DMS79 (cell line): ENCODE results near the gene BCO1.

Experiments
- DNase-seq: peaks from one replicate; lab custom pipeline; 2025; lab: John Stamatoyannopoulos, UW

The BCO1 gene

DNA sequence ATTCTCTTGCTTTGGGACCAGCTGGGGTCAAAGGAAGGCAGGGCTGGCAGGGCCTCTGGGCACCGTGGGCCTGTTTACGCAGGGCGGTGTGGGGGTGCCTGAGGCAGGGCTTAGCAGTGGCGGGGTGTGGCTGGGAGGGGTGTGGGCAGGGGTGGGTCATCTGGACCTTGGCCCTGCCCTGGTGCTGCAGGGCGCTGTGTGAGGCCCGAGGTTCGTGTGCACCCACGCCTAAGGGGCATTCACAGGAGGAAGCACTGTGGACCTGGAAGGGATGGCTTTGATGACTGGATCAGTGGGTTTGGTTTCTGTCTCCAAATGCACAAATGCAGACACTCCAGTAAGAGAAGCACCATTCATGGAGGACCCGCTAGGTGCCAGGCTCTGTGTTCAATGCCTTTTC, 37.3 kb downstream of the BCO1 start:
- no peak for DNase-seq

DNA sequence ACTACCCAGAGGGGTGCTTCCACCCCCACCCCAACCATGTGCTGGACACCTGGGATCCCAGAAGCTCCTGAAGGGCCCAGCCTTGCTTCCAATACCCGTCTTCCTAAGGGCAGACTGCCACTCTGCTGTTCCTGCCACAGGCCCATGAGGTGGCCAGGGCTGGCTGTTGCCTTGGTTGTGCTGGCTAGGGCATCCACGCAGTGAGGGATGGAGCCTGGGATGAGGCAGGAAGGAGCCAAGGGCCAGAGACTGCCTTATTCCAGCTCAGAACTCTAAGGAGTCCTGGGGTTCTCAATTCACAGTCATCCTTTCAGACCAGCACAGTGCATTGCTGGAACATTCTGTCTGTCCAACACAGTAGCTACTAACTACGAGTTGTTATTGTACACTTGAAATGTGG, 37.8 kb downstream of the BCO1 start:
- no peak for DNase-seq

DNA sequence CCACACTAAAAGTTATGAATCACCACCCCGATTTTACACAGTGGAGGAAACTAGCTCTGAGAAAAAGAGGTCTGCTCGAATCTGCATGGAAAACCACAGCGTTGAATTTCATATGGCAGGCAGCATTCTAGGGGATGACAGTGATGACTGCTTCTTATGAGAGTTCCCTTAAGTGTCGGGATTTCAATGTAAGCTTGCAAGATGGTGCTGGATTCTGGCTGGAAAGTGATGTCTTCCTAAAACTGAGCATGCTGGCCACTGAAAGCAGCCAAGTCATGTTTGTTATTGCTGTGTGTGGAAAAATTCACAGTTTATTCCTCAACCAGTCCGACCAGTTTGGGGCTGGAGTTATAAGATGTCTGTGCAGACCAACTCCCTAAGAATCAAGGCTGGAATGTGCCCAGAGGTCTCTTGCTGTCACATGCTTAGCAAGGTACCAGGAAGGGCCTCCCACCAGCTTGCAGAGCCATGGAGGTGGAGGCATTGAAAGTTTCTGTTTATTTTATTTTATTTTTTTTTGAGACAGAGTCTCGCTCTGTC, 39.1 kb downstream of the BCO1 start:
- DNase-seq = no peak

DNA sequence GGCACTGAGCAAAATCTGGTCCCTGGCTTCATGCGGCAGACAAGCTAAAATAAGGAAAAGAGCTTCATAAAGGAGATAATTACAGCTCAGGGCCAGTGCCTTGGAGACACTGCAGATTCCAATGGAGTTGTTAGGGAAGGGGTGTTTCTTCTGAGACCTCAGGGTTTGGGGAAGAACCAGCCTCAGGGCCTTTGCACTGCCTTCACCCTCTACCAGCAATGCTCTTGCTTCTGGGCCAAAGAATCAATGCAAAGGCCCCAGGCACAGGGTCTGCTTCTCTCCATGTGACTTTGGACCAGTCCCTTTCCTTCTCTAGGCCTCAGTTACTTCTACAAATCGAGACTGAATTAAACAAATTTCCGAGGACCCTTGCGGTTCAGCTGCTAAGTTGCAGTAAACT, 40.0 kb downstream of the BCO1 start:
- DNase-seq = no peak

DNA sequence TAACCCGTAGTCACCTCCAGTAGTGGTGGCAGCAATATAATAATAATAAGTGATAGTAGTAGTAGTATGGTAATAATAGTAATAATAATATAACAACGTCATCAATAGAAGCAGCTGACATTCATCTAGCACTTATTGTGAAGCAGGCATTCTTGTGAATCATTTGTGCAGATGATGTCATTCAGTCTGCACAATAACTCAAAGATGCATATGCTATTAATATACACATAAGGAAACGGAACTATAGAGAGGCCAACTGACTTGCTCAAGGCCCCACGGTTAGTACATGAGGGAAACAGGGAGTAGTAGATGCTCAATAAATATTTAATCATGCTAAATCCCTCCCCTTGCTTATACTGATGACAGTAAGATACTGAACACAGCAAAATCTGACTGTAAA, 40.9 kb downstream of the BCO1 start:
- no peak for DNase-seq

GRCh38 chr16:81280393-81280792, 41.9 kb downstream of the BCO1 start:
- DNase-seq = no peak

DNA sequence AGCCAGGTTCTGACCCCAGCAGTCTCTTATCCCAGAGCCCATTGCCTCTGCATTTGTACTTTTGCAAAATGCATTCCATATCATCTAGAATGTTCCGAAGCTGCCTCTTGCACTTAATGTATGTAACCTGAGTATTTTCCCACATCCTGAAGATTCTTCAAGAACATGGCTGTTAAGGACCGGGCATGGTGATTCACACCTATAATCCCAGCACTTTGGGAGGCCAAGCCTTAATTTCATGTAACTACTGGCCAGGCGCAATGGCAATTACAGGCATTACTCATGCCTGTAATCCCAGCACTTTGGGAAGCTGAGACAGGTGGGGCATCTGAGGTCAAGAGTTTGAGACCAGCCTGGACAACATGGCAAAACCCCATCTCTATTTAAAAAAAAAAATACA, 44.6 kb downstream of the BCO1 start:
- no peak for DNase-seq

GRCh38 chr16:81284995-81285600, 46.6 kb downstream of the BCO1 start:
- DNase-seq = no peak

- no peak for DNase-seq
These were observed 47.7 kb downstream of the BCO1 start for GRCh38 chr16:81286190-81286589.

GRCh38 chr16:81291117-81291516, 52.6 kb downstream of the BCO1 start:
- DNase-seq = no peak

- no peak for DNase-seq
These were observed 54.4 kb downstream of the BCO1 start for GRCh38 chr16:81292936-81293335.

DNA sequence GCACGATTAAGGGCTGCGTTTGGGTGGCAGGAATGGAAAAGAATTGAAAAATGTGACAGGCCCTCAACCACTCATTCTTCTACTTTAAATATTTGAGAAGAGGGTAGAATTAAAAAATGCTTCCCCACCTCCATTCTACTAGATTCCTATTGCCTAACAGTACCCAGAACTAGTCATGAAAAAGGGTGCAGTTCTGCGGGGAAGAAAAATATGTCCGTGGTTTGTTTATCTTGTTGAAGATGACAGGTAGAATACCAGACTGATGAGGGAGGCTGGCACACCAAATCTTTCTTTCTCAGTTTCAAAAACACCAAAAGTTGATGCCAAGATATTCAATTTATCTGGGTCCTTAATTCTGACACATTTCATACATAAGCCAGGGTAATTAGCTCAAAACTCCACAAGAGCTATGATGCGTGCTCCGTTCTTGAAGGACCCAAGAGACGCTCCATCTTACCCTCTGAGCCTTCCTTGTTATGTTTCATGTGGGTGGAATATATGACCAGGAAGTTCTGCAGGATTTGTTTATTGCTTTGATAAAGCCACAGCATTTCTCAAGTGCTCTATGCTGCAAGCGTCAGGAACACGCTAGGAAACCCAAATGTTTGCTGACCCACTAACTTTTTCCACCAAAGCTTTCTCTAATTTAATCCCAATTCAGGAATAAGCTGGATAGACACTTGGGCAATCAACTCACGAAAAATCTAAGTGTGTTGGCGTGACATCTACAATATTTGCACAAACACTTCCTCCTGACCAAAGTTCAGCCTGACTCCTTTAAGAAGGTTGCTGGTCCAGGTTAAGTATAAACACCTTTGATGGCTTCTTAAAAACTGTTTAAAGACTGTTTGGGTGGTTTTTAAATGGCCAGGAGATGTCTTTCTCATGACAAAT, 55.7 kb downstream of the BCO1 start:
- DNase-seq = no peak

GRCh38 chr16:81296631-81297030, 58.1 kb downstream of the BCO1 start:
- no peak for DNase-seq

DNA sequence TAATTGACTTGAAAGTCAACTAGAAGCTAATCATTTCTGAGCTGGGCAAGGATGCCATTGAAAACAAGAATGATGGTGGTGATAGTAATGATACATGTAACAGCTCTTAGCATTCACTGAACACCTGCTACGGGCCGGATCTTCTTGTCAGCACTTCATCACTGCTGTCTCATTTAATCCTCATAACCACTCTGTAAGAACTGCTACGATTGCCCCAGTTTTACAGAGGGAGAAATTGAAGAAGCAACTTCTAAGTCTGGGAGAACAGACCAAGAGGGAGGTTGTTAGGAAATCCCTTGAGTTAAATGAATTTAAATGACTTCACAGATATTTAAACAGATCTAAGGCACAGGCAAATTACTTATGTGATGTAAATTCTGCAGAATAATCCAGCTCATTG, 69.3 kb downstream of the BCO1 start:
- DNase-seq = no peak

DNA sequence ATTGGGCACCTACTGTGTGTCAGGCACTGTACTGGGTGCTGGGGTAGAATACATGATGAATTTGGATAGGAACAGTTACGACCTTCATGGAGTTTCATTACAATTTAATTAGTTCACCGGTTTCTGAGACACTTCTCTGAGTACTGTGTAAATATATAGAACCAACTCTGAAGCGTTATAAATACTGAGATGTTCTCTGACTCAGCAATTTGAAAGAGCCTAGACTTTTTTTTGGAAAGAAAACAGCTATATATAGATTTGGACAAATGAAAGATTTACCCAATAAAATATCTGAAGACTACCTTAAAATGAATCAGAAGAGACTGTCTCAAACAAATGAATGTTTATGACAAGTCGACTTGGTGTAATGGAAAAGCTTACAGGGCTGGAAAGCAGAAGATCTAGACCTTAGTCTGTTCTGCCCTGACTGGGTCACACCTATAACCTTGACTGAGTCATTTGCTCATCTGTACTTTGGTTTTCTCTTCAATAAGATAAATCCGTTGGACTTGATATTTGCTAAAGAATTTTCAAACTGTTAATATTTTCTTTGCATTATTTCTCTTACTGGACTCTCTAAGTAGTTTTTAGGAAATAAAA, 71.7 kb downstream of the BCO1 start:
- DNase-seq = no peak

GRCh38 chr16:81311762-81312161, 73.3 kb downstream of the BCO1 start:
- DNase-seq = no peak

GRCh38 chr16:81313701-81314602, 75.5 kb downstream of the BCO1 start:
- no peak for DNase-seq

GRCh38 chr16:81314603-81315270, 76.2 kb downstream of the BCO1 start, which contains the start of gene GAN:
TSS of gene GAN (plus strand) at chr16:81314962. CDS start at chr16:81315114, 152 bp downstream.
- DNase-seq = peak; percentile 59

DNA sequence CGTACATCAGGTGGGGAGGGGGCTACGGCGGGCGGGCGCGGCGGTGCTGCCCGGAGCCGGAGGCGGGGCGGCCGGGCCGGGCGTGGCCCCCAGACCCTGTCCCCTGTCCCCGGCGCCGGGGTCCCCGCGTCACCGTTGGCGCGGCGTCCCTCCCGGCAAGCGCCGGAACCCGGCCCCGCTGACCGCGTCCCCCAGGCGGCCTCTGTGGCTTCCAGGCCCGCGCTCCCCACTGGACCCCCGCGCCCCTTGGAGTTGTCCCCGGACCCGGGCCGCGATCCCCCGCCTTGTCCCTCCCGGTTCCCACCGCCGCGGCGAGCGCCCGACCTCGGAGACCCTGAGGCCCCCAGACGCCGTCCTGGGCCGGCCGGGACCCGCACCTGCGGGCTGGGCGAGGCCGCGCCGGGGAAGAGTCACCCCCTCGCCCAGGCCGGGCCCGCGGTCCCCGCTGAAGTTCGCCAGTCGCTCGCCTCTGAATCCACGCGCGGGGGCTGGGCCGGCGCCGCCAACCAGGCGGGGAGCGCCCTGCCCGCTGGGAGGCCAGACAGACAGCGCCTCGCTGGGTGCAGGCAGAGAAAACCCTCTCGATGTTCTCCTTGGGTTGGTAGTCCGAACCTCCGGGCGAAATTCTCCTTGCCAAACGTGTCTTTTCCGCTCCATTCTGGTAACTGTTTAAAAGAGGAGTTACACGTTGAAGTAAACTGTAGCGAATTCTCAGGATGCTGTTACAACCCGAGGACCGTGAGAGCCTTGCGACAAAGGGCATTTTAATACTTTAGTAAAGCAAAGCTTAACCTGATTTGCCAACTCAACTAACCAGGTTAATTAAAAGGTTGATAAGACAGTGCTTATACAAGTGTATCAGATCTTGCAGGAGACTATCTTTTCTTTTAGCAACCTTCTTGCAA, 77.0 kb downstream of the BCO1 start:
- DNase-seq = no peak

DNA sequence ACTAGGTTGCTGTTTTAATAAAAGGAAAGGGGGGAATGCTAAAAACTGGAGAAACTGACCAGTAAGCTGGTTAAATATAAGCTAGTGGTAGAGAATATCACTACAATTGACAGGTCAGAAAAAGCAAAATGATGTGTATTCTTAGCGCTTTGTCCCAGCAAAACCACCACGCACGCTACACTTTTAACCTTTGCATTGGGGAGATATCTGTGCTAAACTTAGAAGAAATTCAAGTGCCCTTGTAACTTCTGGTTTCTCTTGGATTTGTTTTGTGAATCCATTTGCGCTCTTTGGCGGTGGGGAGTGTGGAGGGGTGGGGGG, 77.6 kb downstream of the BCO1 start:
- no peak for DNase-seq
